GM12878 (cell line): ENCODE data around the gene WDR75. TPM values are rescaled to one million over a fixed set of nuclear protein-coding genes. Genes with fewer than 3 reads are reported as not detected.
A peak's percentile ranks its signal among the peaks of the same experiment; 100 is the strongest.

Experiments
- ATAC-seq: fragments of 200-7000 bp; cut with Tn5 transposase; 3 replicates; pipeline ENCODE4 v1.9.1; 2020; ENCODE audit warnings: mild to moderate bottlenecking, moderate library complexity
- BruUV-seq: library from RNA; stranded (reverse); fragments of 400-500 nt; replicated peaks from 2 replicates; lab custom pipeline; 2021; lab: Mats Ljungman, UMichigan
- CTCF ChIA-PET: fragments of 300-600 bp; sonication (Branson Sonifier 250); formaldehyde crosslinking; extraction: SDS; loops from one replicate; lab custom pipeline; 2021; ENCODE audit warnings: inconsistent platforms; lab: Yijun Ruan, JAX
- POLR2A ChIA-PET: fragments of 350-600 bp; formaldehyde crosslinking; extraction: SDS; loops from one replicate; lab custom pipeline; 2021; ENCODE audit warnings: inconsistent platforms; lab: Charles Lee
- RAD21 ChIA-PET: fragments of 300-600 bp; sonication (Branson Sonifier 250); formaldehyde crosslinking; loops from one replicate; lab custom pipeline; 2023; ENCODE audit warnings: antibody characterized with exemption; ENCODE audit not compliant: unreplicated experiment; lab: Charles Lee
- SMC1A ChIA-PET: fragments of 300-600 bp; sonication (Branson Sonifier 250); formaldehyde crosslinking; loops from one replicate; lab custom pipeline; 2023; ENCODE audit not compliant: unreplicated experiment, uncharacterized antibody; lab: Charles Lee
- DNase-seq: peaks from one replicate; pipeline ENCODE4 v3.0.0-alpha.2; 2011; ENCODE audit warnings: low read depth, low spot score
- FAIRE-seq: peaks from 3 replicates; lab custom pipeline; 2011; peaks lifted over from hg19 to GRCh38; lab: Jason Lieb, UNC
- H2AFZ ChIP-seq: 2 replicates; pipeline ENCODE4 v1.6.0; 2011; ENCODE audit warnings: low read depth, low read length, control low read depth; ENCODE audit not compliant: control insufficient read depth
- H3K27ac ChIP-seq: 2 replicates; pipeline ENCODE4 v1.5.1; 2011; ENCODE audit warnings: control low read depth; ENCODE audit not compliant: control insufficient read depth, insufficient read depth
- H3K27me3 ChIP-seq, 2 experiments: replicated peaks in 1 of 2; 2 replicates each; pipeline versions ENCODE4 v1.6.0 to v1.6.1; 2011; ENCODE audit warnings: low read length in 1 of 2; ENCODE audit not compliant: control insufficient read depth in 2 of 2, insufficient read depth in 2 of 2
- H3K36me3 ChIP-seq, 2 experiments: 2 replicates each; pipeline ENCODE4 v1.5.1; 2011; ENCODE audit warnings: low read length in 1 of 2; ENCODE audit not compliant: control insufficient read depth in 2 of 2, insufficient read depth in 2 of 2
- H3K4me1 ChIP-seq: 2 replicates; pipeline ENCODE4 v1.6.1; 2011; ENCODE audit warnings: mild to moderate bottlenecking, low read length, moderate library complexity, mixed read lengths; ENCODE audit not compliant: control insufficient read depth, insufficient read depth
- H3K4me2 ChIP-seq: 2 replicates; pipeline ENCODE4 v1.6.0; 2011; ENCODE audit warnings: control low read depth; ENCODE audit not compliant: control insufficient read depth, insufficient read depth
- H3K4me3 ChIP-seq: fragments of 200-600 bp; sonication (generic); 2 replicates; pipeline ENCODE4 v1.5.1; 2016
- H3K79me2 ChIP-seq: 2 replicates; pipeline ENCODE4 v1.6.0; 2011; ENCODE audit warnings: low read length; ENCODE audit not compliant: control insufficient read depth, insufficient read depth
- H3K9ac ChIP-seq: 2 replicates; pipeline ENCODE4 v1.8.0; 2011; ENCODE audit warnings: low read length, control low read depth, mixed read lengths; ENCODE audit not compliant: control insufficient read depth, insufficient read depth
- H3K9me3 ChIP-seq: replicated peaks from 3 replicates; pipeline ENCODE4 v1.5.1; 2011; ENCODE audit warnings: mild to moderate bottlenecking, low read length; ENCODE audit not compliant: control insufficient read depth, insufficient read depth
- H4K20me1 ChIP-seq: 2 replicates; pipeline ENCODE4 v1.6.0; 2011; ENCODE audit not compliant: control insufficient read depth, insufficient read depth
- CHD4 ChIP-seq: fragments of 200-600 bp; sonication (generic); IDR thresholded peaks from 2 replicates; pipeline ENCODE4 v1.6.1; 2016; ENCODE audit warnings: mild to moderate bottlenecking
- DPF2 ChIP-seq: fragments of 450-650 bp; IDR thresholded peaks from 2 replicates; pipeline ENCODE4 v1.6.1; 2017; ENCODE audit warnings: mild to moderate bottlenecking
- EED ChIP-seq: sonication (generic); IDR thresholded peaks from 2 replicates; pipeline ENCODE4 v1.6.1; 2016; ENCODE audit warnings: antibody characterized with exemption, low read depth
- EGR1 ChIP-seq, 2 experiments: IDR thresholded peaks; 1 replicate in 1 of 2; 2 replicates in 1 of 2; pipeline ENCODE4 v1.6.1; 2011 to 2012; ENCODE audit warnings: low read depth in 2 of 2, low read length in 2 of 2, borderline replicate concordance in 1 of 2, mild to moderate bottlenecking in 1 of 2, moderate library complexity in 1 of 2
- EP300 ChIP-seq, 2 experiments: fragments of 150-350 bp in 1 of 2; IDR thresholded peaks; 2 replicates each; pipeline ENCODE4 v1.6.1; 2011 to 2012; ENCODE audit warnings: low read depth in 2 of 2, low read length in 2 of 2, borderline replicate concordance in 1 of 2, improper control_type of control experiment in 1 of 2, inconsistent platforms in 1 of 2; ENCODE audit not compliant: control insufficient read depth in 1 of 2
- ETV6 ChIP-seq, 2 experiments: fragments of 450-650 bp in 1 of 2; IDR thresholded peaks in 1 of 2; conservative IDR thresholded peaks in 1 of 2; 2 replicates each; pipeline ENCODE4 v1.6.1; 2014; ENCODE audit warnings: antibody characterized with exemption in 1 of 2, borderline replicate concordance in 1 of 2, low read depth in 1 of 2, mild to moderate bottlenecking in 1 of 2, moderate library complexity in 1 of 2
- HDAC6 ChIP-seq: fragments of 200-600 bp; sonication (generic); IDR thresholded peaks from one replicate; pipeline ENCODE4 v1.8.0; 2017; ENCODE audit warnings: antibody characterized with exemption; ENCODE audit not compliant: unreplicated experiment
- IKZF1 ChIP-seq: fragments of 450-650 bp; conservative IDR thresholded peaks from 2 replicates; pipeline ENCODE4 v1.6.1; 2017; ENCODE audit warnings: antibody characterized with exemption, mild to moderate bottlenecking
- IRF4 ChIP-seq: IDR thresholded peaks from 2 replicates; pipeline ENCODE4 v1.6.1; 2011; ENCODE audit warnings: low read depth, low read length
- JUNB ChIP-seq: IDR thresholded peaks from 2 replicates; pipeline ENCODE4 v1.6.1; 2016; ENCODE audit warnings: antibody characterized with exemption, mild to moderate bottlenecking
- MTA2 ChIP-seq: fragments of 450-650 bp; IDR thresholded peaks from 2 replicates; pipeline ENCODE4 v1.6.1; 2016; ENCODE audit warnings: low read depth, mild to moderate bottlenecking, moderate library complexity
- NFIC ChIP-seq: IDR thresholded peaks from 2 replicates; pipeline ENCODE4 v1.6.1; 2012; ENCODE audit warnings: low read depth, mild to moderate bottlenecking, inconsistent platforms, low read length, moderate library complexity
- RELA ChIP-seq: fragments of 450-650 bp; IDR thresholded peaks from 2 replicates; pipeline ENCODE4 v1.8.0; 2014; ENCODE audit warnings: borderline replicate concordance; ENCODE audit not compliant: partially characterized antibody
- RUNX3 ChIP-seq: IDR thresholded peaks from 2 replicates; pipeline ENCODE4 v1.6.1; 2012; ENCODE audit warnings: low read length, inconsistent platforms
- SMARCA5 ChIP-seq: fragments of 450-650 bp; IDR thresholded peaks from 2 replicates; pipeline ENCODE4 v1.6.1; 2017; ENCODE audit warnings: mild to moderate bottlenecking
- WRNIP1 ChIP-seq: IDR thresholded peaks from 2 replicates; pipeline ENCODE4 v1.6.1; 2011; ENCODE audit warnings: low read depth, low read length, improper control_type of control experiment, borderline replicate concordance
- ZZZ3 ChIP-seq: IDR thresholded peaks from 2 replicates; pipeline ENCODE4 v1.6.1; 2011; ENCODE audit warnings: low read depth; ENCODE audit not compliant: control insufficient read depth, insufficient read length
- WGBS: methylation state at CpG from one replicate; pipeline ENCODE4 v1.1.6; 2016; ENCODE audit warnings: low lambda C conversion rate; ENCODE audit not compliant: insufficient replicate concordance, insufficient coverage; ENCODE audit errors: missing lambda C conversion rate; 5-methylcytosine and 5-hydroxymethylcytosine counted together
- in situ Hi-C: fragments of 300-500 bp; cut with MboI; formaldehyde crosslinking; loops from 9 replicates; pipeline ENCODE4 v1.14.3; 2018; ENCODE audit warnings: mixed read lengths
- intact Hi-C: fragments of 100-400 bp; cut with micrococcal nuclease; formaldehyde crosslinking; loops from one replicate; pipeline ENCODE4 v1.14.2; 2022; ENCODE audit not compliant: unreplicated experiment
- polyA plus RNA-seq, 11 experiments: library from polyadenylated mRNA; depleted of rRNA in 4 of 11; unstranded in 6 of 11; stranded (reverse) in 5 of 11; fragments of >200 nt; fragmentation: Nextera tagmentation in 4 of 11; fragmentation: Illumina TruSeq in 1 of 11; extraction: Ambion mirVana in 4 of 11; extraction: Trizol in 1 of 11; gene quantifications; 1 replicate in 1 of 11; 2 replicates in 10 of 11; pipeline versions ENCODE4 v1.2.1 to v1.2.3, GENCODE V29; 2011 to 2016; ENCODE audit warnings: inconsistent platforms in 2 of 11, missing spikeins in 2 of 11, low read depth in 1 of 11
- total RNA-seq, 4 experiments: library from RNA; depleted of rRNA in 3 of 4; stranded (reverse); fragments of >200 nt in 3 of 4; fragmentation: Illumina TruSeq in 1 of 4; extraction: Trizol in 1 of 4; gene quantifications; 2 replicates each; pipeline versions ENCODE4 v1.2.1 to v1.2.3, GENCODE V29; 2013 to 2021
- TF ChIP-seq, protein P1 (sequence below), 3 experiments: IDR thresholded peaks in 2 of 3; conservative IDR thresholded peaks in 1 of 3; 2 replicates each; pipeline ENCODE4 v1.5.1; 2011; ENCODE audit warnings: low read depth in 3 of 3, low read length in 3 of 3, mild to moderate bottlenecking in 3 of 3, control low read depth in 2 of 3, moderate library complexity in 2 of 3, inconsistent platforms in 1 of 3, mixed read lengths in 1 of 3; ENCODE audit not compliant: control insufficient read depth in 2 of 3, insufficient read depth in 1 of 3; ENCODE audit errors: extremely low read depth in 1 of 3
- TF ChIP-seq, protein P2 (sequence below): fragments of 450-650 bp; IDR thresholded peaks from 2 replicates; pipeline ENCODE4 v1.6.1; 2017; ENCODE audit warnings: low read depth, mild to moderate bottlenecking, moderate library complexity
- TF ChIP-seq, protein P3 (sequence below): IDR thresholded peaks from 2 replicates; pipeline ENCODE4 v1.6.1; 2012; ENCODE audit warnings: low read depth, low read length, improper control_type of control experiment

The WDR75 gene
- total and polyA plus RNA-seq, 10 of the 15 experiments (the other 5 are each of a cell fraction or from before 2014, with no cell fraction given) = 53.1 to 98.5 (median 71.5) TPM

DNA sequence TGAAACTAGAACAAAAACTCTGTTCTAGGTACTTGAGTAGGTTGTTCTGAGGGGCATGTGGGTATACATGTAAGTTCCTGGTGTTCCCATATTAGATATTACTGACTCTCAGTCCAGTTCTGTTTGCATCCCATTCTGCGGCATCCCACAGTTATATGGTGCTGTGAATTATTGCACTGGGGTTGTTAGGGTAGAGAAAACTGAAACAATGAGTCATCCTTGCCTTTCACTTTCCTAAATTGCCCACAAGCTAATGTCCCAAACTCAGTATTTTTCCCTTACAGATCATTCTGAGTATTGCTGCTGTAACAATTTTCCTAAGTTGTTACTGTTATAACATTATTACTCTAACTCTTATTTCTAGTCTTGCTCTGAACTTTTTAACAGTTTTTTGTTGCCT is 3.0 kb downstream of the WDR75 start:
- CTCF ChIA-PET = interaction anchor here (1.0 to 2.4 kb wide), 4 partner anchors 9 to 460 kb away, joined by 3 to 6 read pairs (median 3); partner anchors contain the start of gene OSGEPL1
- intact Hi-C loops = loop anchor here (10.0 kb wide), 1 partner anchor 320 kb away; the partner anchor contains the start of gene OSGEPL1
- peak; percentile 78 for TF ChIP-seq MTA2
- TF ChIP-seq ZZZ3 = no peak
- peak; percentile 85 for TF ChIP-seq RUNX3
- no peak for TF ChIP-seq RELA
- TF ChIP-seq CHD4 = no peak
- no peak for TF ChIP-seq HDAC6
- TF ChIP-seq, protein P1, sequence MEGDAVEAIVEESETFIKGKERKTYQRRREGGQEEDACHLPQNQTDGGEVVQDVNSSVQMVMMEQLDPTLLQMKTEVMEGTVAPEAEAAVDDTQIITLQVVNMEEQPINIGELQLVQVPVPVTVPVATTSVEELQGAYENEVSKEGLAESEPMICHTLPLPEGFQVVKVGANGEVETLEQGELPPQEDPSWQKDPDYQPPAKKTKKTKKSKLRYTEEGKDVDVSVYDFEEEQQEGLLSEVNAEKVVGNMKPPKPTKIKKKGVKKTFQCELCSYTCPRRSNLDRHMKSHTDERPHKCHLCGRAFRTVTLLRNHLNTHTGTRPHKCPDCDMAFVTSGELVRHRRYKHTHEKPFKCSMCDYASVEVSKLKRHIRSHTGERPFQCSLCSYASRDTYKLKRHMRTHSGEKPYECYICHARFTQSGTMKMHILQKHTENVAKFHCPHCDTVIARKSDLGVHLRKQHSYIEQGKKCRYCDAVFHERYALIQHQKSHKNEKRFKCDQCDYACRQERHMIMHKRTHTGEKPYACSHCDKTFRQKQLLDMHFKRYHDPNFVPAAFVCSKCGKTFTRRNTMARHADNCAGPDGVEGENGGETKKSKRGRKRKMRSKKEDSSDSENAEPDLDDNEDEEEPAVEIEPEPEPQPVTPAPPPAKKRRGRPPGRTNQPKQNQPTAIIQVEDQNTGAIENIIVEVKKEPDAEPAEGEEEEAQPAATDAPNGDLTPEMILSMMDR (IDR thresholded peaks at IDR 0.05 in 2 of 3, conservative IDR thresholded peaks at IDR 0.05 in 1 of 3; ENCODE audit: control insufficient read depth in 2 of 3, extremely low read depth in 1 of 3, insufficient read depth in 1 of 3, low read depth in 3 of 3, low read length in 3 of 3) = no peak
- 0 out of 2 replicates have a peak, but pooled peaks have one; percentile 18 for TF ChIP-seq NFIC
- TF ChIP-seq, protein P2, sequence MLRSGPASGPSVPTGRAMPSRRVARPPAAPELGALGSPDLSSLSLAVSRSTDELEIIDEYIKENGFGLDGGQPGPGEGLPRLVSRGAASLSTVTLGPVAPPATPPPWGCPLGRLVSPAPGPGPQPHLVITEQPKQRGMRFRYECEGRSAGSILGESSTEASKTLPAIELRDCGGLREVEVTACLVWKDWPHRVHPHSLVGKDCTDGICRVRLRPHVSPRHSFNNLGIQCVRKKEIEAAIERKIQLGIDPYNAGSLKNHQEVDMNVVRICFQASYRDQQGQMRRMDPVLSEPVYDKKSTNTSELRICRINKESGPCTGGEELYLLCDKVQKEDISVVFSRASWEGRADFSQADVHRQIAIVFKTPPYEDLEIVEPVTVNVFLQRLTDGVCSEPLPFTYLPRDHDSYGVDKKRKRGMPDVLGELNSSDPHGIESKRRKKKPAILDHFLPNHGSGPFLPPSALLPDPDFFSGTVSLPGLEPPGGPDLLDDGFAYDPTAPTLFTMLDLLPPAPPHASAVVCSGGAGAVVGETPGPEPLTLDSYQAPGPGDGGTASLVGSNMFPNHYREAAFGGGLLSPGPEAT = peak; percentile 66
- TF ChIP-seq EGR1 (IDR thresholded peaks at IDR 0.05; ENCODE audit: borderline replicate concordance in 1 of 2, low read depth in 2 of 2, low read length in 2 of 2) = no peak
- peak; percentile 89 for TF ChIP-seq IKZF1
- TF ChIP-seq WRNIP1 = no peak
- peak; percentile 65 for TF ChIP-seq EED
- peak; percentile 71 for TF ChIP-seq JUNB
- TF ChIP-seq ETV6 (conservative IDR thresholded peaks at IDR 0.05 in 1 of 2, IDR thresholded peaks at IDR 0.05 in 1 of 2; ENCODE audit: borderline replicate concordance in 1 of 2, low read depth in 1 of 2) = peak in 1 of 2 experiments; percentile 46; a peak in 1 of 4 replicates
- peak; percentile 52; the same call in 1 of the 2 replicates for TF ChIP-seq DPF2
- peak; percentile 67; the same call in 1 of the 2 replicates for TF ChIP-seq IRF4
- TF ChIP-seq SMARCA5 = no peak
- TF ChIP-seq, protein P3, sequence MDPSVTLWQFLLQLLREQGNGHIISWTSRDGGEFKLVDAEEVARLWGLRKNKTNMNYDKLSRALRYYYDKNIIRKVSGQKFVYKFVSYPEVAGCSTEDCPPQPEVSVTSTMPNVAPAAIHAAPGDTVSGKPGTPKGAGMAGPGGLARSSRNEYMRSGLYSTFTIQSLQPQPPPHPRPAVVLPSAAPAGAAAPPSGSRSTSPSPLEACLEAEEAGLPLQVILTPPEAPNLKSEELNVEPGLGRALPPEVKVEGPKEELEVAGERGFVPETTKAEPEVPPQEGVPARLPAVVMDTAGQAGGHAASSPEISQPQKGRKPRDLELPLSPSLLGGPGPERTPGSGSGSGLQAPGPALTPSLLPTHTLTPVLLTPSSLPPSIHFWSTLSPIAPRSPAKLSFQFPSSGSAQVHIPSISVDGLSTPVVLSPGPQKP = no peak
- peak in 1 of 2 experiments; percentile 57; a peak in 1 of 4 replicates for TF ChIP-seq EP300 (IDR thresholded peaks at IDR 0.05; ENCODE audit: borderline replicate concordance in 1 of 2, control insufficient read depth in 1 of 2, low read depth in 2 of 2, low read length in 2 of 2)

More for the DNA sequence above, 3.0 kb downstream of the WDR75 start:
- no peak for FAIRE-seq
- RAD21 ChIA-PET = interaction anchor here (0.9 kb wide), 1 partner anchor 46 kb away, joined by 3 read pairs; no protein-coding TSS in a partner anchor
- no peak for DNase-seq
- POLR2A ChIA-PET = interaction anchor here (0.5 to 1.3 kb wide), 5 partner anchors 18 to 466 kb away, joined by 3 to 7 read pairs (median 3); no protein-coding TSS in a partner anchor
- H3K4me2 ChIP-seq = peak overlapping the region; percentile 89
- H3K79me2 ChIP-seq = peaks cover 64% of the 10 kb centered on the region
- in situ Hi-C loops = no loop called here
- no TSS peak for BruUV-seq
- no peak overlapping the region for H2AFZ ChIP-seq
- no peaks in the 10 kb centered on the region; the same call in 1 of the 3 replicates for H3K9me3 ChIP-seq
- no peak overlapping the region for H3K9ac ChIP-seq
- peaks cover 28% of the 10 kb centered on the region for H3K4me1 ChIP-seq
- SMC1A ChIA-PET = interaction anchor here (0.9 to 3.7 kb wide), 5 partner anchors 13 to 25 kb away, joined by 4 to 19 read pairs (median 6); no protein-coding TSS in a partner anchor
- 0% methylated on average over 1 of the region's 1 CpG for WGBS
- peak; percentile 40 for ATAC-seq
- no peaks in the 10 kb centered on the region for H3K27me3 ChIP-seq
- H3K27ac ChIP-seq = no peak overlapping the region
- H3K36me3 ChIP-seq = no peaks in the 10 kb centered on the region; a peak in 1 of 4 replicates
- H3K4me3 ChIP-seq = no peak overlapping the region
- H4K20me1 ChIP-seq = no peaks in the 10 kb centered on the region
